K562 (cell line): ENCODE results near the gene GPRIN2. TPM values are rescaled to one million over a fixed set of nuclear protein-coding genes. Genes with fewer than 3 reads are reported as not detected.

Experiments used
- ATAC-seq: fragments of 200-7000 bp; cut with Tn5 transposase; 3 replicates; pipeline ENCODE4 v1.9.1; 2020; ENCODE audit warnings: moderate library complexity
- BruUV-seq: library from RNA; stranded (reverse); fragments of 400-500 nt; replicated peaks from 2 replicates; lab custom pipeline; 2021; lab: Mats Ljungman, UMichigan
- CTCF ChIA-PET: fragments of 300-600 bp; formaldehyde crosslinking; extraction: SDS; loops from one replicate; lab custom pipeline; 2021; ENCODE audit warnings: low intra/inter-chr PET ratio; lab: Yijun Ruan, JAX
- POLR2A ChIA-PET: fragments of 300-600, 350-650 bp; sonication (Branson Sonifier 250); formaldehyde crosslinking; extraction: SDS; loops from one replicate; lab custom pipeline; 2021; ENCODE audit warnings: antibody characterized with exemption, inconsistent platforms; lab: Yijun Ruan, JAX
- DNase-seq, 4 experiments: peaks; one replicate each; pipeline versions ENCODE4 v3.0.0 to v3.0.0-alpha.2; 2011 to 2018; ENCODE audit warnings: low spot score in 3 of 4, mixed read lengths in 3 of 4; ENCODE audit errors: extremely low read depth in 1 of 4
- FAIRE-seq: peaks from 2 replicates; lab custom pipeline; 2011; peaks lifted over from hg19 to GRCh38; lab: Jason Lieb, UNC
- H2AFZ ChIP-seq: 2 replicates; pipeline ENCODE4 v1.6.0; 2011; ENCODE audit warnings: low read depth, low read length, control low read depth, inconsistent platforms
- H3K27ac ChIP-seq: fragments of 200-600 bp; 3 replicates; pipeline ENCODE4 v1.8.0; 2011; ENCODE audit warnings: low read depth, mild to moderate bottlenecking, control low read depth, inconsistent platforms, low read length, moderate library complexity, mixed read lengths; ENCODE audit errors: extremely low read depth
- H3K27me3 ChIP-seq, 2 experiments: fragments of 300-600 bp in 1 of 2; 2 replicates in 1 of 2; 3 replicates in 1 of 2; pipeline versions ENCODE4 v1.6.0 to v1.8.0; 2011; ENCODE audit warnings: inconsistent platforms in 2 of 2, low read length in 2 of 2, mild to moderate bottlenecking in 1 of 2, mixed read lengths in 1 of 2, moderate library complexity in 1 of 2; ENCODE audit not compliant: control insufficient read depth in 2 of 2, insufficient read depth in 2 of 2
- H3K36me3 ChIP-seq: fragments of 300-600 bp; 3 replicates; pipeline ENCODE4 v1.8.0; 2011; ENCODE audit warnings: mild to moderate bottlenecking, low read length, inconsistent platforms; ENCODE audit not compliant: control insufficient read depth, insufficient read depth
- H3K4me1 ChIP-seq, 2 experiments: fragments of 200-600 bp in 1 of 2; replicated peaks in 1 of 2; 2 replicates in 1 of 2; 3 replicates in 1 of 2; pipeline versions ENCODE4 v1.5.1 to v1.8.0; 2011; ENCODE audit warnings: inconsistent platforms in 2 of 2, low read length in 2 of 2, mild to moderate bottlenecking in 1 of 2, mixed read lengths in 1 of 2, moderate library complexity in 1 of 2; ENCODE audit not compliant: control insufficient read depth in 2 of 2, insufficient read depth in 2 of 2
- H3K4me2 ChIP-seq: 2 replicates; pipeline ENCODE4 v1.6.1; 2011; ENCODE audit warnings: low read length, control low read depth, inconsistent platforms, mixed read lengths; ENCODE audit not compliant: insufficient read depth
- H3K4me3 ChIP-seq: fragments of 200-600 bp; sonication (generic), shearing (Covaris generic); 2 replicates; pipeline ENCODE4 v1.5.1; 2016; ENCODE audit warnings: control low read depth, inconsistent platforms
- H3K79me2 ChIP-seq: fragments of 200-600 bp; 3 replicates; pipeline ENCODE4 v1.8.0; 2011; ENCODE audit warnings: low read length, inconsistent platforms; ENCODE audit not compliant: control insufficient read depth, insufficient read depth
- H3K9ac ChIP-seq, 2 experiments: 2 replicates each; pipeline versions ENCODE4 v1.6.0 to v1.6.1; 2011; ENCODE audit warnings: low read depth in 2 of 2, low read length in 2 of 2, control low read depth in 1 of 2, inconsistent platforms in 1 of 2, mild to moderate bottlenecking in 1 of 2, mixed read lengths in 1 of 2; ENCODE audit not compliant: insufficient read depth in 1 of 2
- H3K9me1 ChIP-seq: one replicate; pipeline ENCODE4 v1.6.0; 2011; ENCODE audit warnings: inconsistent platforms, mild to moderate bottlenecking, low read length, moderate library complexity; ENCODE audit not compliant: control insufficient read depth, insufficient read depth
- H3K9me3 ChIP-seq: replicated peaks from 2 replicates; pipeline ENCODE4 v1.5.1; 2011; ENCODE audit warnings: low read depth, low read length, inconsistent platforms; ENCODE audit not compliant: control insufficient read depth, insufficient read depth
- H4K20me1 ChIP-seq: replicated peaks from 2 replicates; pipeline ENCODE4 v1.6.1; 2011; ENCODE audit warnings: low read length, inconsistent platforms, mixed read lengths; ENCODE audit not compliant: control insufficient read depth, insufficient read depth
- EGR1 ChIP-seq: fragments of 450-650 bp; conservative IDR thresholded peaks from 2 replicates; pipeline ENCODE4 v1.6.1; 2017; ENCODE audit warnings: mild to moderate bottlenecking
- GABPA ChIP-seq: fragments of 200-800 bp; sonication (Bioruptor generic); conservative IDR thresholded peaks from 2 replicates; pipeline ENCODE4 v1.6.1; 2016; ENCODE audit warnings: low read depth, missing genetic modification characterization, missing compliant biosample characterization
- WGBS: fragments of 100-300 bp; shearing (Covaris generic); methylation state at CpG from one replicate; pipeline ENCODE4 v1.1.6; 2016; ENCODE audit warnings: low coverage, mixed read lengths; ENCODE audit not compliant: insufficient coverage; ENCODE audit errors: missing lambda C conversion rate; 5-methylcytosine and 5-hydroxymethylcytosine counted together
- in situ Hi-C: fragments of 300-500 bp; cut with MboI; formaldehyde crosslinking; loops from 4 replicates; pipeline ENCODE4 v1.15.0; 2018; ENCODE audit warnings: inconsistent platforms, mixed read lengths
- intact Hi-C: fragments of 100-400 bp; cut with micrococcal nuclease; formaldehyde crosslinking; loops from 2 replicates; pipeline ENCODE4 v1.14.2; 2022
- polyA plus RNA-seq, 8 experiments: library from polyadenylated mRNA; depleted of rRNA in 4 of 8; stranded (reverse) in 5 of 8; unstranded in 3 of 8; fragments of >200 nt; fragmentation: Nextera tagmentation in 2 of 8; fragmentation: Illumina TruSeq in 1 of 8; extraction: Ambion mirVana in 2 of 8; extraction: Trizol in 1 of 8; gene quantifications; 2 replicates each; pipeline versions ENCODE4 v1.2.1 to v1.2.3, GENCODE V29; 2011 to 2014; ENCODE audit warnings: inconsistent platforms in 1 of 8, missing spikeins in 1 of 8
- total RNA-seq, 7 experiments: library from RNA; depleted of rRNA in 6 of 7; stranded (reverse); fragments of >200 nt in 6 of 7; fragmentation: Illumina TruSeq in 2 of 7; extraction: Trizol in 2 of 7; gene quantifications; 2 replicates each; pipeline versions ENCODE4 v1.2.1 to v1.2.3, GENCODE V29; 2011 to 2021; ENCODE audit warnings: low replicate concordance in 1 of 7
- TF ChIP-seq, protein P1 (sequence below): fragments of 450-650 bp; IDR thresholded peaks from 2 replicates; pipeline ENCODE4 v1.7.0; 2016; ENCODE audit warnings: borderline replicate concordance
- TF ChIP-seq, protein P2 (sequence below): fragments of 450-650 bp; IDR thresholded peaks from 2 replicates; pipeline ENCODE4 v1.6.1; 2017; ENCODE audit warnings: antibody characterized with exemption, mild to moderate bottlenecking
- TF ChIP-seq, protein P3 (sequence below): fragments of 250-450 bp; sonication (Bioruptor Pico); IDR thresholded peaks from 2 replicates; pipeline ENCODE4 v1.4.0; 2020

GPRIN2 gene
- total and polyA plus RNA-seq, 9 of the 15 experiments (the other 6 are each of a cell fraction or from before 2014, with no cell fraction given), result not detected

DNA sequence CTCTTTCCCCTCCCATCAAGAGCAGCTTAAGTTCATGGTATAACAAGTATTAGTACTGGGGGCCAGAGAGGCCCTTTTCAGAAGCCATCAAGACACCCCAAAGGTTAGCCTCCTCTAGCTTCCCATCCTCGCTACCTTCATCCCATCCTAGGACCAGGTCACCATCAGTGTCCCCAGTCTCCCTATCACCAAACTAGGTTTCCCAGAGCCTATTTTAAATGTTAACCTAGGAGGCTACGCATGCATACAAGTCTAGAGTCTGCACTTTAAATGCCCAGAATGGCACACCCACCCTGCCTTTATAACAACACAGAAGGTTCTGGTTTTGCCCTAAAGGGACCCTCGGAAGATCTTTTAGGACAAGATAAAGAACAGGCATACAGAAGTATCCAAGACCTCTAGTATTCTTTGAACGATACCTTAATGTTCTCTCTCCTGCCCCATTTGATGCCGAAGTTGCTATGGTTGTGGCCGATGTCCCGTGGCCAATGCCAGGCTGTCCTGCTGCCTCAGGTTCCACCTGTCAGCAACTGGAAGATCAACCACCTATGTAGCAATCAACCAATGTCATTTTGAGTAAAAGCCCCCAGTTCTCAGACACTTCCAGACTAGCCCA lies 2.2 kb downstream of the GPRIN2 start:
- H3K9me3 ChIP-seq, result no peaks in the 10 kb centered on the region
- 2% methylated on average over 7 of the region's 7 CpGs for WGBS
- intact Hi-C loops, result no loop called here
- H3K4me2 ChIP-seq, result no peak overlapping the region
- FAIRE-seq (no peak), ATAC-seq (no peak), DNase-seq (no peak)
- no TSS peak for BruUV-seq
- ChIA-PET POLR2A (interaction anchor here (0.6 to 1.1 kb wide), 2 partner anchors 24 to 31 kb away, joined by 3 read pairs; no protein-coding TSS in a partner anchor), CTCF (no interaction called here)
- in situ Hi-C loops, result no loop called here
- no peaks in the 10 kb centered on the region for H3K79me2 ChIP-seq
- peaks cover 42 to 93% of the 10 kb centered on the region in 2 experiments; a peak in 4 of 5 replicates for H3K27me3 ChIP-seq
- H3K9me1 ChIP-seq, result no peaks in the 10 kb centered on the region
- no peak overlapping the region for H3K4me3 ChIP-seq
- peaks cover 61% of the 10 kb centered on the region for H4K20me1 ChIP-seq
- TF ChIP-seq EGR1, result no peak
- TF ChIP-seq, protein P1, sequence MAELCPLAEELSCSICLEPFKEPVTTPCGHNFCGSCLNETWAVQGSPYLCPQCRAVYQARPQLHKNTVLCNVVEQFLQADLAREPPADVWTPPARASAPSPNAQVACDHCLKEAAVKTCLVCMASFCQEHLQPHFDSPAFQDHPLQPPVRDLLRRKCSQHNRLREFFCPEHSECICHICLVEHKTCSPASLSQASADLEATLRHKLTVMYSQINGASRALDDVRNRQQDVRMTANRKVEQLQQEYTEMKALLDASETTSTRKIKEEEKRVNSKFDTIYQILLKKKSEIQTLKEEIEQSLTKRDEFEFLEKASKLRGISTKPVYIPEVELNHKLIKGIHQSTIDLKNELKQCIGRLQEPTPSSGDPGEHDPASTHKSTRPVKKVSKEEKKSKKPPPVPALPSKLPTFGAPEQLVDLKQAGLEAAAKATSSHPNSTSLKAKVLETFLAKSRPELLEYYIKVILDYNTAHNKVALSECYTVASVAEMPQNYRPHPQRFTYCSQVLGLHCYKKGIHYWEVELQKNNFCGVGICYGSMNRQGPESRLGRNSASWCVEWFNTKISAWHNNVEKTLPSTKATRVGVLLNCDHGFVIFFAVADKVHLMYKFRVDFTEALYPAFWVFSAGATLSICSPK, result no peak
- TF ChIP-seq, protein P2, sequence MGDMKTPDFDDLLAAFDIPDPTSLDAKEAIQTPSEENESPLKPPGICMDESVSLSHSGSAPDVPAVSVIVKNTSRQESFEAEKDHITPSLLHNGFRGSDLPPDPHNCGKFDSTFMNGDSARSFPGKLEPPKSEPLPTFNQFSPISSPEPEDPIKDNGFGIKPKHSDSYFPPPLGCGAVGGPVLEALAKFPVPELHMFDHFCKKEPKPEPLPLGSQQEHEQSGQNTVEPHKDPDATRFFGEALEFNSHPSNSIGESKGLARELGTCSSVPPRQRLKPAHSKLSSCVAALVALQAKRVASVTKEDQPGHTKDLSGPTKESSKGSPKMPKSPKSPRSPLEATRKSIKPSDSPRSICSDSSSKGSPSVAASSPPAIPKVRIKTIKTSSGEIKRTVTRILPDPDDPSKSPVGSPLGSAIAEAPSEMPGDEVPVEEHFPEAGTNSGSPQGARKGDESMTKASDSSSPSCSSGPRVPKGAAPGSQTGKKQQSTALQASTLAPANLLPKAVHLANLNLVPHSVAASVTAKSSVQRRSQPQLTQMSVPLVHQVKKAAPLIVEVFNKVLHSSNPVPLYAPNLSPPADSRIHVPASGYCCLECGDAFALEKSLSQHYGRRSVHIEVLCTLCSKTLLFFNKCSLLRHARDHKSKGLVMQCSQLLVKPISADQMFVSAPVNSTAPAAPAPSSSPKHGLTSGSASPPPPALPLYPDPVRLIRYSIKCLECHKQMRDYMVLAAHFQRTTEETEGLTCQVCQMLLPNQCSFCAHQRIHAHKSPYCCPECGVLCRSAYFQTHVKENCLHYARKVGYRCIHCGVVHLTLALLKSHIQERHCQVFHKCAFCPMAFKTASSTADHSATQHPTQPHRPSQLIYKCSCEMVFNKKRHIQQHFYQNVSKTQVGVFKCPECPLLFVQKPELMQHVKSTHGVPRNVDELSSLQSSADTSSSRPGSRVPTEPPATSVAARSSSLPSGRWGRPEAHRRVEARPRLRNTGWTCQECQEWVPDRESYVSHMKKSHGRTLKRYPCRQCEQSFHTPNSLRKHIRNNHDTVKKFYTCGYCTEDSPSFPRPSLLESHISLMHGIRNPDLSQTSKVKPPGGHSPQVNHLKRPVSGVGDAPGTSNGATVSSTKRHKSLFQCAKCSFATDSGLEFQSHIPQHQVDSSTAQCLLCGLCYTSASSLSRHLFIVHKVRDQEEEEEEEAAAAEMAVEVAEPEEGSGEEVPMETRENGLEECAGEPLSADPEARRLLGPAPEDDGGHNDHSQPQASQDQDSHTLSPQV, result no peak
- no peak for TF ChIP-seq GABPA (tag)
- TF ChIP-seq, protein P3, sequence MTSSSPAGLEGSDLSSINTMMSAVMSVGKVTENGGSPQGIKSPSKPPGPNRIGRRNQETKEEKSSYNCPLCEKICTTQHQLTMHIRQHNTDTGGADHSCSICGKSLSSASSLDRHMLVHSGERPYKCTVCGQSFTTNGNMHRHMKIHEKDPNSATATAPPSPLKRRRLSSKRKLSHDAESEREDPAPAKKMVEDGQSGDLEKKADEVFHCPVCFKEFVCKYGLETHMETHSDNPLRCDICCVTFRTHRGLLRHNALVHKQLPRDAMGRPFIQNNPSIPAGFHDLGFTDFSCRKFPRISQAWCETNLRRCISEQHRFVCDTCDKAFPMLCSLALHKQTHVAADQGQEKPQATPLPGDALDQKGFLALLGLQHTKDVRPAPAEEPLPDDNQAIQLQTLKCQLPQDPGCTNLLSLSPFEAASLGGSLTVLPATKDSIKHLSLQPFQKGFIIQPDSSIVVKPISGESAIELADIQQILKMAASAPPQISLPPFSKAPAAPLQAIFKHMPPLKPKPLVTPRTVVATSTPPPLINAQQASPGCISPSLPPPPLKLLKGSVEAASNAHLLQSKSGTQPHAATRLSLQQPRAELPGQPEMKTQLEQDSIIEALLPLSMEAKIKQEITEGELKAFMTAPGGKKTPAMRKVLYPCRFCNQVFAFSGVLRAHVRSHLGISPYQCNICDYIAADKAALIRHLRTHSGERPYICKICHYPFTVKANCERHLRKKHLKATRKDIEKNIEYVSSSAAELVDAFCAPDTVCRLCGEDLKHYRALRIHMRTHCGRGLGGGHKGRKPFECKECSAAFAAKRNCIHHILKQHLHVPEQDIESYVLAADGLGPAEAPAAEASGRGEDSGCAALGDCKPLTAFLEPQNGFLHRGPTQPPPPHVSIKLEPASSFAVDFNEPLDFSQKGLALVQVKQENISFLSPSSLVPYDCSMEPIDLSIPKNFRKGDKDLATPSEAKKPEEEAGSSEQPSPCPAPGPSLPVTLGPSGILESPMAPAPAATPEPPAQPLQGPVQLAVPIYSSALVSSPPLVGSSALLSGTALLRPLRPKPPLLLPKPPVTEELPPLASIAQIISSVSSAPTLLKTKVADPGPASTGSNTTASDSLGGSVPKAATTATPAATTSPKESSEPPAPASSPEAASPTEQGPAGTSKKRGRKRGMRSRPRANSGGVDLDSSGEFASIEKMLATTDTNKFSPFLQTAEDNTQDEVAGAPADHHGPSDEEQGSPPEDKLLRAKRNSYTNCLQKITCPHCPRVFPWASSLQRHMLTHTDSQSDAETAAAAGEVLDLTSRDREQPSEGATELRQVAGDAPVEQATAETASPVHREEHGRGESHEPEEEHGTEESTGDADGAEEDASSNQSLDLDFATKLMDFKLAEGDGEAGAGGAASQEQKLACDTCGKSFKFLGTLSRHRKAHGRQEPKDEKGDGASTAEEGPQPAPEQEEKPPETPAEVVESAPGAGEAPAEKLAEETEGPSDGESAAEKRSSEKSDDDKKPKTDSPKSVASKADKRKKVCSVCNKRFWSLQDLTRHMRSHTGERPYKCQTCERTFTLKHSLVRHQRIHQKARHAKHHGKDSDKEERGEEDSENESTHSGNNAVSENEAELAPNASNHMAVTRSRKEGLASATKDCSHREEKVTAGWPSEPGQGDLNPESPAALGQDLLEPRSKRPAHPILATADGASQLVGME (CRISPR knock-in tag), result no peak
- H2AFZ ChIP-seq, result no peak overlapping the region
- H3K9ac ChIP-seq, result no peak overlapping the region
- H3K36me3 ChIP-seq, result no peaks in the 10 kb centered on the region
- H3K27ac ChIP-seq, result no peak overlapping the region
- peaks cover 7 to 31% of the 10 kb centered on the region in 2 experiments; a peak in 4 of 5 replicates for H3K4me1 ChIP-seq
